ENCODE measurements around the gene ELMO2.

ELMO2 gene

GRCh38 chr20:46331611-46332361, 74.6 kb downstream of the ELMO2 start:
- DNase-seq (ENCODE audit: low spot score), result no peak

- DNase-seq (ENCODE audit: low spot score), result no peak
Measured at GRCh38 chr20:46330831-46331371, 75.5 kb downstream of the ELMO2 start.

- DNase-seq (ENCODE audit: low spot score), result peak; percentile 73
Measured at GRCh38 chr20:46330072-46330763, 76.2 kb downstream of the ELMO2 start.

GRCh38 chr20:46328200-46328882, 78.1 kb downstream of the ELMO2 start:
- no peak for DNase-seq (ENCODE audit: low spot score)

GRCh38 chr20:46327557-46327956, 78.9 kb downstream of the ELMO2 start:
- DNase-seq (ENCODE audit: low spot score), result no peak

- no peak for DNase-seq (ENCODE audit: low spot score)
Measured at GRCh38 chr20:46325789-46326188, 80.6 kb downstream of the ELMO2 start.

GRCh38 chr20:46324960-46325703, 81.3 kb downstream of the ELMO2 start:
- peak; percentile 52 for DNase-seq (ENCODE audit: low spot score)

- DNase-seq (ENCODE audit: low spot score), result no peak
Measured at GRCh38 chr20:46324379-46324778, 82.0 kb downstream of the ELMO2 start.

GRCh38 chr20:46323557-46323956, 82.9 kb downstream of the ELMO2 start:
- no peak for DNase-seq (ENCODE audit: low spot score)

GRCh38 chr20:46322641-46323040, 83.8 kb downstream of the ELMO2 start:
- no peak for DNase-seq (ENCODE audit: low spot score)

GRCh38 chr20:46317685-46318177, 88.7 kb downstream of the ELMO2 start:
- DNase-seq (ENCODE audit: low spot score), result no peak

- DNase-seq (ENCODE audit: low spot score), result no peak
Measured at GRCh38 chr20:46316984-46317684, 89.3 kb downstream of the ELMO2 start.

Data from NAMALWA (cell line).